HG03095 (cell line): Measurements from ENCODE around the gene RHBDF2.

Experiments used
- ATAC-seq: cut with Tn5 transposase; IDR thresholded peaks from one replicate; pipeline ENCODE4 v1.9.1; 2021; ENCODE audit warnings: moderate library complexity; ENCODE audit not compliant: unreplicated experiment

RHBDF2 gene

GRCh38 chr17:76502341-76503211 lies 1.4 kb upstream of the RHBDF2 start:
- no peak for ATAC-seq

- ATAC-seq, result no peak
These were observed 644 bp upstream of the RHBDF2 start for GRCh38 chr17:76501827-76502307.

GRCh38 chr17:76500747-76501017 lies 541 bp downstream of the RHBDF2 start:
- ATAC-seq, result peak; percentile 7

- no peak for ATAC-seq
These were observed 1.0 kb downstream of the RHBDF2 start for GRCh38 chr17:76500074-76500746.

- no peak for ATAC-seq
These were observed 2.0 kb downstream of the RHBDF2 start for GRCh38 chr17:76499267-76499667.

- ATAC-seq, result no peak
These were observed 2.4 kb downstream of the RHBDF2 start for GRCh38 chr17:76498876-76499251.

- ATAC-seq, result no peak
These were observed 3.0 kb downstream of the RHBDF2 start for GRCh38 chr17:76497979-76498875.

GRCh38 chr17:76497699-76497978 lies 3.6 kb downstream of the RHBDF2 start:
- no peak for ATAC-seq

GRCh38 chr17:76496464-76496863 lies 4.8 kb downstream of the RHBDF2 start:
- ATAC-seq, result no peak

- ATAC-seq, result no peak
These were observed 5.4 kb downstream of the RHBDF2 start for GRCh38 chr17:76495663-76496400.

GRCh38 chr17:76493505-76494167 lies 7.6 kb downstream of the RHBDF2 start:
- ATAC-seq, result no peak

GRCh38 chr17:76492989-76493501 lies 8.2 kb downstream of the RHBDF2 start:
- no peak for ATAC-seq

GRCh38 chr17:76492123-76492988 lies 8.9 kb downstream of the RHBDF2 start:
- ATAC-seq, result no peak

- ATAC-seq, result no peak
These were observed 9.7 kb downstream of the RHBDF2 start for GRCh38 chr17:76491271-76492122.

- no peak for ATAC-seq
These were observed 11.0 kb downstream of the RHBDF2 start for GRCh38 chr17:76490112-76490710.

GRCh38 chr17:76487451-76488192 lies 13.6 kb downstream of the RHBDF2 start:
- ATAC-seq, result no peak

- no peak for ATAC-seq
These were observed 15.7 kb downstream of the RHBDF2 start for GRCh38 chr17:76485569-76485968.
